Adrenal gland (tissue), 12 donors: ENCODE results near the gene ZNF460. TPM values are rescaled to one million over a fixed set of nuclear protein-coding genes. Genes with fewer than 3 reads are reported as not detected.
A peak's percentile ranks its signal among the peaks of the same experiment; 100 is the strongest.
"Not testable (repeated sequence)": the region's sequence is repeated elsewhere in the genome, so short reads cannot be mapped to it uniquely, and the experiment has no call there.

Experiments used
- DNase-seq, 7 donors: peaks; one replicate each; pipeline ENCODE4 v3.0.0-alpha.2; 2019 to 2020
- H3K27ac ChIP-seq, 5 donors: fragments of 200-600 bp; sonication (generic) in 4 of 5; 1 replicate in 3 of 5; 2 replicates in 2 of 5; pipeline versions ENCODE4 v1.5.1 to v1.8.0; 2016 to 2020; ENCODE audit warnings: mild to moderate bottlenecking in 1 of 5
- H3K27me3 ChIP-seq: fragments of 200-600 bp; 2 replicates; pipeline ENCODE4 v1.8.0; 2021
- H3K36me3 ChIP-seq, 2 donors: fragments of 200-600 bp; replicated peaks in 1 of 2; 1 replicate in 1 of 2; 2 replicates in 1 of 2; pipeline versions ENCODE4 v1.5.1 to v1.8.0; 2018 to 2022
- H3K4me1 ChIP-seq, 2 donors: fragments of 200-600 bp; replicated peaks in 1 of 2; 1 replicate in 1 of 2; 2 replicates in 1 of 2; pipeline versions ENCODE4 v1.5.1 to v1.8.0; 2018 to 2021
- H3K4me3 ChIP-seq, 4 donors: fragments of 200-600 bp; sonication (generic) in 3 of 4; one replicate each; pipeline ENCODE4 v1.5.1; 2016 to 2018
- H3K9me3 ChIP-seq, 3 donors: fragments of 200-600 bp; sonication (generic) in 1 of 3; replicated peaks in 1 of 3; 1 replicate in 2 of 3; 2 replicates in 1 of 3; pipeline versions ENCODE4 v1.5.1 to v1.8.0; 2016 to 2021
- CTCF ChIP-seq, 6 experiments: fragments of 450-650 bp in 4 of 6; fragments of 200-600 bp in 2 of 6; sonication (generic) in 1 of 6; IDR thresholded peaks; 1 replicate in 5 of 6; 2 replicates in 1 of 6; pipeline versions ENCODE4 v1.5.1 to v1.8.0; 2016 to 2021; ENCODE audit warnings: antibody characterized with exemption in 6 of 6, mild to moderate bottlenecking in 2 of 6, moderate library complexity in 1 of 6
- POLR2A ChIP-seq, 2 donors: fragments of 450-650 bp; IDR thresholded peaks; one replicate each; pipeline ENCODE4 v1.6.1; 2017; ENCODE audit warnings: antibody characterized with exemption in 2 of 2, mild to moderate bottlenecking in 2 of 2, moderate library complexity in 1 of 2
- WGBS, 4 donors: extraction: QIAGEN DNeasy Blood & Tissue Kit in 2 of 4; methylation state at CpG; one replicate each; pipeline versions ENCODE4 v1.1.5 to v1.1.7; 2013 to 2017; 5-methylcytosine and 5-hydroxymethylcytosine counted together
- intact Hi-C, 2 donors: fragments of 100-400 bp; cut with DNase I; formaldehyde crosslinking; loops; one replicate each; pipeline versions ENCODE4 v1.14.1 to v1.15.0; 2022 to 2023
- polyA plus RNA-seq, 3 donors: library from polyadenylated mRNA; stranded (reverse); fragments of 200-250 nt in 2 of 3; fragments of 350-450 nt in 1 of 3; fragmentation: Illumina TruSeq in 1 of 3; extraction: RNeasy Lipid Tissue Mini Kit (QIAGEN cat#74804) in 1 of 3; gene quantifications; one replicate each; pipeline ENCODE4 v1.2.3, GENCODE V29; 2013 to 2014
- total RNA-seq, 9 donors: library from RNA; depleted of rRNA in 4 of 9; stranded (reverse); fragments of >200 nt in 4 of 9; fragments of 120-200 nt in 1 of 9; fragmentation: NEBNext Ultra II Directional in 1 of 9; extraction: Animal tissue kit (Norgen Biotek cat#: 25700) in 1 of 9; gene quantifications; one replicate each; pipeline versions ENCODE4 v1.1.0 to v1.2.4, GENCODE V29; 2013 to 2023
- donor health status: healthy with polysubstance abuse.
- donor health status: Bipolar disorder and iron deficiency.
- donor health status: DM: yes; HTN: yes; CAD: no.
- donor health status: DM: no; HTN: no; CAD: no.
- donor health status: DM: no; HTN: no; CAD: no.
- donor health status: DM: yes; HTN: yes; CAD: no.

The ZNF460 gene
- total and polyA plus RNA-seq, 12 donors = 0.54 to 107 (median 55.5) TPM

GRCh38 chr19:57273014-57273413, 7.3 kb upstream of the ZNF460 start:
- no peaks in the 10 kb centered on the region for H3K9me3 ChIP-seq
- no peak overlapping the region for H3K27ac ChIP-seq
- intact Hi-C loops = no loop called here
- H3K4me3 ChIP-seq = no peak overlapping the region
- no peaks in the 10 kb centered on the region for H3K27me3 ChIP-seq
- no peak for DNase-seq
- H3K4me1 ChIP-seq = peaks cover 0 to 13% of the 10 kb centered on the region in 2 donors
- WGBS, 4 donors = 63 to 94% (median 87%) methylated on average over 1 of the region's 1 CpG
- H3K36me3 ChIP-seq = no peaks in the 10 kb centered on the region
- TF ChIP-seq POLR2A (IDR thresholded peaks at IDR 0.05) (no peak), CTCF (IDR thresholded peaks at IDR 0.05) (no peak)

DNA sequence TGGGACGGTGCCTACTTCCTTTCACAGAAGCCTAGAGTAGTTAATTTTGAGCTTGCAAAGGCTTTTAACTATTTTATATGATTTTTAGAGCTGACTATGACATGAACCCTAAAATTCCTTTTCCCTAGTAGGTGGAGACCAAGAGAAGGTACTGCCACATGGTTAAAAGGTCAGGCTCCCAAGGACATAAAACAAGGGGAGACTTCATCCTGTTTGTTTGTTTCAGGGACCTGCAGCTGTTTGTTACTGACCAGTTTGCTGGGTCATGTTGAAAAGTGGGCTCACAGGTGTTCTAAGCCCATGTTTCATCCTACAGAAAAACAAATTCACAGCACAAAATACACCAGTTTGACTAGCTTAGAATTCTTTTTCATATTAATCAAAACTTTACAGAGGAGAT, 3.9 kb upstream of the ZNF460 start:
- no peak for DNase-seq
- 33 to 54% (median 49%) methylated on average over 1 of the region's 1 CpG for WGBS, 4 donors
- H3K36me3 ChIP-seq = no peaks in the 10 kb centered on the region
- H3K4me1 ChIP-seq = peaks cover 7 to 23% of the 10 kb centered on the region in 2 donors
- intact Hi-C loops = loop anchor here in 1 of 2 donors (5.0 kb wide), 1 partner anchor 34 kb away; the partner anchor contains the start of gene ZNF805
- no peak overlapping the region for H3K4me3 ChIP-seq
- H3K27me3 ChIP-seq = no peaks in the 10 kb centered on the region
- H3K9me3 ChIP-seq = no peaks in the 10 kb centered on the region
- H3K27ac ChIP-seq = peak overlapping the region in 3 of 5 donors; percentile 21 to 52 (median 26)
- no peak for TF ChIP-seq POLR2A (IDR thresholded peaks at IDR 0.05)

- intact Hi-C loops = loop anchor here in 1 of 2 donors (5.0 kb wide), 1 partner anchor 36 kb away; the partner anchor contains the start of gene ZNF805
- WGBS, 4 donors = 35 to 56% (median 50%) methylated on average over 2 of the region's 2 CpGs
- not testable (repeated sequence) for H3K4me3 ChIP-seq, H3K27me3 ChIP-seq, H3K36me3 ChIP-seq, H3K9me3 ChIP-seq
- DNase-seq = peak in 3 of 7 donors; percentile 42 to 62 (median 60)
- Histone ChIP-seq H3K4me1 (peaks cover 26 to 43% of the 10 kb centered on the region in 2 donors), H3K27ac (peak overlapping the region in 4 of 5 donors; percentile 95 to 99 (median 98))
- peak in 1 of 2 donors; percentile 39 for TF ChIP-seq POLR2A (IDR thresholded peaks at IDR 0.05)
These were observed 1.8 kb upstream of the ZNF460 start for GRCh38 chr19:57278481-57278880.

DNA sequence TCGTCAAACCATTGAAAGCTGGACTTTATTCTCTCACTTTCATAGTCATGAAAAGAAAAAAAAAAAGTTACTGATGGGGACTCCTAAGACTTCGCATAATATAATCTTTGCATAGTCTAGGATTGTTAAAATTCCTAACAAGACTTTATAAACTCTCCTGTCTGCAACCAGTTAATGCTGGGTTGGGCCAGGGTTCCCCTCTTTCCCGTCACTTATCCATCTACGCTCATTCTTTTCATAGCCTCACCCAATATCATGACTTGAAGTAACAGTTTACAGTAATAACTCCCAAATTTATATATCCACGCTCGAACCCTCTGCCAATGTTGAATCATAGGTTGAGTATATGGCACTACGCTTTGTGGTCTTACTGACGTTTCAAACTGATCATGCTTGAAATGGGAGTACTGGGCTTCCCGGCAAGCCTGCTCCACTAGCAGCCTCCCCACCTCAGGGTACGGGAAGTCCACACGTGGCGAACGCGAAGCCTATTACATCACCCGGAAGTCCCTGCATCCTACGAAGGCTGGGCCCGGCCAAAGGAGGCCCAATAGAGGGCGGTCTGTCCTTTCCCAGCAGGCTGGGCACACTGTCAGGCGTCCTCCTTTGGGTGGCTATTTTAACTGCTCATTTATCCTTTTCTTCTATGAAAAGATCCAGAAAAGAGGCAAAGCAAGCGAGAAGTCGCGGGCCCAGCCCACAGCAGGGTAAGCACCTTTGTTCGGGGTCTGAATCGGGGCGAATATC, 694 bp upstream of the ZNF460 start:
- intact Hi-C loops = loop anchor here in 1 of 2 donors (5.0 kb wide), 1 partner anchor 37 kb away; the partner anchor contains the start of gene ZNF805

More for the DNA sequence above, 694 bp upstream of the ZNF460 start:
- Histone ChIP-seq H3K9me3 (no peaks in the 10 kb centered on the region), H3K27me3 (no peaks in the 10 kb centered on the region), H3K36me3 (peaks cover 0 to 6% of the 10 kb centered on the region in 2 donors), H3K27ac (peak overlapping the region; percentile 95 to 100 (median 98)), H3K4me1 (peaks cover 37 to 54% of the 10 kb centered on the region in 2 donors), H3K4me3 (peak overlapping the region; percentile 13 to 89 (median 64))
- peak; percentile 88 to 97 (median 95) for DNase-seq
- 4 to 5% (median 5%) methylated on average over 25 of the region's 25 CpGs for WGBS, 4 donors
- TF ChIP-seq POLR2A (IDR thresholded peaks at IDR 0.05) (peak; percentile 75 to 87), CTCF (IDR thresholded peaks at IDR 0.05) (peak in 3 of 6 experiments; percentile 15 to 40 (median 28))
